HL-60 (cell line): Measurements from ENCODE around the gene CMYA5.

ENCODE experiments used
- GABPA ChIP-seq: IDR thresholded peaks from 2 replicates; pipeline ENCODE4 v1.6.1; 2012; ENCODE audit warnings: low read depth
- TF ChIP-seq, protein P1 (sequence below): IDR thresholded peaks from one replicate; pipeline ENCODE4 v1.5.1; 2011; ENCODE audit warnings: low read length, control low read depth, inconsistent platforms; ENCODE audit not compliant: insufficient read depth

GRCh38 chr5:79847561-79847960 lies 157.9 kb downstream of the CMYA5 start:
- TF ChIP-seq, protein P1, sequence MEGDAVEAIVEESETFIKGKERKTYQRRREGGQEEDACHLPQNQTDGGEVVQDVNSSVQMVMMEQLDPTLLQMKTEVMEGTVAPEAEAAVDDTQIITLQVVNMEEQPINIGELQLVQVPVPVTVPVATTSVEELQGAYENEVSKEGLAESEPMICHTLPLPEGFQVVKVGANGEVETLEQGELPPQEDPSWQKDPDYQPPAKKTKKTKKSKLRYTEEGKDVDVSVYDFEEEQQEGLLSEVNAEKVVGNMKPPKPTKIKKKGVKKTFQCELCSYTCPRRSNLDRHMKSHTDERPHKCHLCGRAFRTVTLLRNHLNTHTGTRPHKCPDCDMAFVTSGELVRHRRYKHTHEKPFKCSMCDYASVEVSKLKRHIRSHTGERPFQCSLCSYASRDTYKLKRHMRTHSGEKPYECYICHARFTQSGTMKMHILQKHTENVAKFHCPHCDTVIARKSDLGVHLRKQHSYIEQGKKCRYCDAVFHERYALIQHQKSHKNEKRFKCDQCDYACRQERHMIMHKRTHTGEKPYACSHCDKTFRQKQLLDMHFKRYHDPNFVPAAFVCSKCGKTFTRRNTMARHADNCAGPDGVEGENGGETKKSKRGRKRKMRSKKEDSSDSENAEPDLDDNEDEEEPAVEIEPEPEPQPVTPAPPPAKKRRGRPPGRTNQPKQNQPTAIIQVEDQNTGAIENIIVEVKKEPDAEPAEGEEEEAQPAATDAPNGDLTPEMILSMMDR = no peak
- no peak for TF ChIP-seq GABPA
